Right kidney (tissue), 1 donor: ENCODE results near the gene PTPA.

Source experiments
- DNase-seq: peaks from one replicate; pipeline ENCODE4 v3.0.0-alpha.2; 2016

PTPA gene

DNA sequence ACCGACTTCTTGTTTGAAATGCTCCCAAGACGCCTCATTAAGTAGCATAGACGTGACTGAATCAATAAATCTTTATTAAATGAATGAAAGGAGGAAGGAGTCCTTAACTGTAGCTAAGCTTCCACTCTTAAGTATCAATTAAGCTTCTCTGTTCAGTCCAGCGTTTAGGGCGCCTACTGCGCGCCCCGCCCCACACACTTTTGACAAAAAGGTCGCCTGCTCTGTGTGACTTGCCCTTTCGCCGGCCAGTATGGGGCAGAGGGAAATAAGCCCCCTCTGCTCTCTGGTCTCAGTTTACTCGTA is 31.0 kb upstream of the PTPA start:
- DNase-seq = no peak

DNA sequence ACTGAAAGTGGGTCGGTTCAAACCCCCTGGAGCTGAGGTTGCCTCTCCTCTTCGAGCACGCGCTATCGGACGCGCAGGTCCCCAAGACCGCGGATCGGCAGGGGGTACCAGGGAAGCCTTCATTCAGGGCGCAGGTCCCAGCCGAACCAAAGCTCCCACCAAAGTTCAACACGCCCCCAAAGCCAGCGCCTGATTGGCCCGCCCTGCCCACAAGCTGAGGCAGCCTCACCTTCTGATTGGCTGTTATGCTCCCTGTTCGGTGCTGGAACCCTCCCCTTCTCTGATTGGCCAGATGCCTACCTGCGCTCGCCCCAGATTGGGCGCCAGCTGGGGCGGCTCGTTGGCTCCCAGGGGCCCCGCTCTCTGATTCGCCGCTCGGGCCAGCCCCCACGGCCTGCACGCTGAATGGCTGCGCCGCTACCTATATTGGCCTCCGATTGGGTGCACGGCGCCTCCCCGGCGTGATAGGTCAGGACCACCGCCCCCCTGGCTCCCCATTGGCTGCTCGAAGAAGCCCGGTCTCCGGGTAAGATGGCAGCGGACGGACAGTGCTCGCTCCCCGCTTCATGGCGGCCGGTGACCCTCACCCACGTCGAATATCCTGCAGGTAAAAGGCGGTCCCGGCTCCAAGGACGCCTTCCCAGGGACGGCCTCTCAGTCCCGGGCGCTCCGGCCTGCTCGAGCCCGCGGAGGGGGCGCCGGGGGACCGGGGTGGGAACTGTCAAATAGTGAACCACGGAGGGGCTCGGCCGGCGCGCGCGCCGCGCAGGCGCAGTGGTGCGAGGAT is 30.4 kb upstream of the PTPA start, which contains the start of gene DOLPP1:
DOLPP1 (plus strand) TSS at position 511 of the 787 bp plus-strand sequence; CDS start at position 532, 21 bp downstream.
- DNase-seq = peak; percentile 97

DNA sequence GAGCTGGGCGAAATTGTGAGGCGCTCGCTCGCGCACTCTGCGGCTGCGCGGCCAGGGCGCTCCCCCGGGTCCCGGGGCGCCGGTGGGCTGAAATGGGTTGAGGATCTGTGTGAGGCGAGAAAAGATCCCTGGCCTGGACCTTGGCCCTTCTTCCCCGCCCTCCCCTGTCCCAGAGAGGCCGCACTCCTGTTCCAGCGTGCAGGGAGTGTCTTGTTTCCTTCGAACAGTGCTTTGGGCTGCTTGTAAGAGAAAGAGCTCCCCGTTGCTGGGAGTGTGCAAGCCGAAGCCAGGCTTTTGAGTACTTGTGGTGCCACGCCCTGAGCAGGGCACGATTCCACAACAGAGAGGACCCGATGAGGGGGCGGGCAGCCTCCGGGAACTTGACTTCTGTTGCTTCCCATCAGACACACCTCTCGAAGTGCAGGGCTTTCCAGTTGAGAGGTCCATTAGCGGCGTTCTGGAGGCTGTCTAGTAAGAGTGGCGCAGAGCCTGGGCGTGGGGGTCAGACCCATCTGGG is 29.8 kb upstream of the PTPA start:
- DNase-seq = no peak

DNA sequence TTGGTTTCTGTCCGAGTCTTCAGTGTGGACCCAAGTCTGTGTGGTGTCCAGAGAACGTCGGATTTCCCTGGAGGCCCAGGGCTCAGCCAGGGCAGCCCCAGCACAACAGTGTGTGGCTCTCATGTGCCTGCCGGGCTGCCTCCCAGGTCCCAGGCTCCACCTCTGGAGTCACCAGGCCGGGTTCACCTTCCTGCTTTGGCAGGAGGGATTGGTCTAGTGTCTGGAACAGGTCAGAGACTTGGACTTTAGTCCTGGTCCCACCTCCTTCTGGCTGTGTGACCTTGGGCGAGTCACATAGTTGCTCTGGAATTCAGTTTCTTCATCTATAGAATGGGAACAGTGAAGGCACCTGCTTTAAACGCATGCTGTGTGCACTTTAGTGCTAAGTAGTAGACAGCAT is 27.1 kb upstream of the PTPA start:
- DNase-seq = no peak

DNA sequence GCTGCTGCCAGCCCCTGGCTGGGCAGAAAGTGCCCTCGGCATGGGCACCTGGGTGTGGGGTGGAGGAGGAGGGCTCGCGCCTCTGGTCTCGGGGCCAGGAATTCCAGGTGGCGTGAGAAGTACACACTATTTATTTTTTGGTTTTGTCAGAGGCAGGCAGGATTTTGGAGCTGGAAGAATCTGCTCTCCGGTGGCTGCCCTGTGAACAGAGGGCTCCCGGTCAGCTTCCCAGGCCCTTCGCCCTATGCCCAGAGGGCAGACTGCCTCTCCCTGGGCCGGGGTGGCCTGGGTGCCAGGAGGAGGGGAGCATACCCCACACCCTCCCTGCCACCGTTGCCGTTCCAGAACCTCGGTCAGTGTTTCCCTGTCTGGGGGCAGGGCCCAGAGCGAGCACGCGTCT is 22.0 kb upstream of the PTPA start:
- DNase-seq = no peak

DNA sequence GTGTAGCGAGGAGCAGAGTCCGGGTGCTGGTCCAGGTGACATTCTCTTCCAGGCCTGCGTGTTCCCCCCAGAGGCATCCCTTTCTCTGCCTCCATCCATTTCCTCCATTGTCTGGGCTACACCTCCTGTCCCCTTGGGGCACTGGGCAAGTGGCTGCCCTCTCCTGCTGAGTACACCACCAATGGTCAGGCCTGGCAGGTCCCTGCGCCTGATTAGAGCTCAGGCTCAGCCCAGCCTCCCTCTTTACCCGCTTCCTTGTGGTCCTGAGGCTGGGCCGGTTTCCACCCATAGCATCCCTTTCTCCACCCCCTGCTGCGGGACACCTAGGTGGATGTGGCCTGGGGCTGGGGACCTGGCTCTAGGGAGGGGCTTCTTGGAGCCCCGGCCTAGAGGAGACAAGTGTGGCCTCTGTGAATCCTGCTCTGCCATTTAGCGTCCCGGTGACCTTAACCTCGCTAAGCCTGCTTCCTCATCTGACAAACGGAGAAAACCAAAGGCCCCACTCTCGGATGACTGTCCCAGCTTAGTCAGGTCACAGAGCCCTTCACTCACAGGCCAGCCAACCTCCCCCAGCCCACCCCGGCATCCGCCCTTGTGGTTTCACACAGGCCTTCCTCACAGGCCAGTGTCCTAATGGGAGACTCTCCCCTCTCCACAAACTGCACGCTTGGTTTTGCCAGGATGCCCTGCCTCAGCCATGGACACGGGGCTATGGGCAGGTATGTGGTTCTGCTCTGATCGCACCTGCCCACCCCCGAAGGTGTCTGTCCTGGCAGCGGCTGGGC is 17.4 kb upstream of the PTPA start:
- no peak for DNase-seq

DNA sequence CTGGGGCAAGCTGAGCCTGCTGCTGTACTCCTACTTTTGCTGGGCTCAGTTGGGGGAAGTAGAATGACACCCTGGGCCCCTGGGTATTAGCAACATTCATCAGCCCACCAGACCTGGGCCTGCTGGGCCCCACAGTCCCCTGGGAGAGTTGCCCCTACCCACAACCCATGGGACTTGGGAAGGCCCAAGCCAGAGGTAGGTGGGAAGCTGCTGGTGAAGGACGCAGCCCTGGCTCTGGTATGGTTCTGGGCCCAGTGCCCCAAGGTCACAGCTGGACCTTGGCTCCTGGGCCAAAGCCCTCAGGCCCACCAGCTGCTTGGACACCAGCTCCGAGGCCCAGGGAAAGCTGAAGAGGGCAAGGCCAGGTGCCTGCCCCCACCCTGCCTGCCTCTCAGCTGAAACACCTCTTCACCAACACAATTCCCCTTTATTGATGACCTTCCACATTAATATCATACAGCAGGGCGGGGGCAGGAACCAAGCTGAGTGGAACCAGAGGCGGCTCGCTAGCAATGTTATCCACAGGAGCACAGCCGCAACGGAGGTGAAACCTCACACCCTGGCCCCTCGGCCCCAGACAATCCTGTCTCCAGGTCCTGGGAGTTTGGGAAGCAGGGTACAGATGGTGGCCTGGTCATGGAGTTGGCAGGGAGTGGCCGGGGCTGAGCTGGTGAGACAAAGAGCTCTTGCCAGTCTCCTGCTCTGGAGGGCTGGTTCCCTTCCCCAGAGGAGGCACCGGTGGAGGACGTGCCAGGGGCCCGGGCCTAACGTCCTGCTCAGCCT is 16.6 kb upstream of the PTPA start:
- no peak for DNase-seq

DNA sequence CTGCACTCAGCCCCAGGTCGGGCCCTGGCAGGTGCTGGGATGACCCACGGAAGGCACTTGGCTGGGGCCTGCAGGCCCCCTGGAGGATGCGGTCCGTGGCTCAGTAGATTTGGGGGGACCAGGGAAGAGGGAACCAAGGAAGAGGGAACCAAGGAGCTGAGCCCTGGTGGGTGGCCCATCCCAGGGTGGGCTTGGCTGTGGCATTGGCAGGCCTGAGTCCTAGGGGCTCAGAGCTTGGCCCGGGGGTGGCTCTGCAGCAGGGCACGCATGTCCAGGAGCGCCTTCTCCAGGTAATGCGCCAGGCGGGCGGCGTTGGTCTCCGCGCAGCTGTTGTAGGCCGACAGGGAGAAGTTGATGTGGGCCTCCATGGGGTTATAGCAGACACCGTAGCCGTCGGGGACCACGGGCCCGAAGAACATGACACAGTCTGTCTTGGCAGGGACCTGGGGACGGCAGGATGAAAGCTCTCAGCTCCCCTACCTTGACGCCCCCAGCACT is 16.0 kb upstream of the PTPA start:
- DNase-seq = no peak

DNA sequence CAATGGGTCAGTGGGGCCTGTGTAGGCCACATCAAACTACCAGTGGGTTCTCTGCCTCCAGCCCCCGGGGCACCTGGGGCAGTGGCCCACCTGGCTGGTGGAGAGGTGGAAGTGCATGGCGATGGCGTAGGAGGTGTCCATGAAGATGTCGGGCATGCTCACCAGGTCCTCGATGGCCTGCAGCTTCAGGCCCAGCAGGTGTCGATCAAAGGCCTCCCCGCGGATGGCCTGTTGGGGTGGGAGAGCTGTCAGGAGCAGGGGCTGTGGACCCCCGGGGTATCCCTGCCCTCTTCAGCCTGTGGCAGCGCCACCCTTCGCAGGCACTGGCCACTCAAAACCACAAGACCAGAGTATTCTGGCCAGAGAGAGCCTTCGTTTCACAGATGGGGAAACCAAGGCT is 15.3 kb upstream of the PTPA start:
- DNase-seq = no peak

DNA sequence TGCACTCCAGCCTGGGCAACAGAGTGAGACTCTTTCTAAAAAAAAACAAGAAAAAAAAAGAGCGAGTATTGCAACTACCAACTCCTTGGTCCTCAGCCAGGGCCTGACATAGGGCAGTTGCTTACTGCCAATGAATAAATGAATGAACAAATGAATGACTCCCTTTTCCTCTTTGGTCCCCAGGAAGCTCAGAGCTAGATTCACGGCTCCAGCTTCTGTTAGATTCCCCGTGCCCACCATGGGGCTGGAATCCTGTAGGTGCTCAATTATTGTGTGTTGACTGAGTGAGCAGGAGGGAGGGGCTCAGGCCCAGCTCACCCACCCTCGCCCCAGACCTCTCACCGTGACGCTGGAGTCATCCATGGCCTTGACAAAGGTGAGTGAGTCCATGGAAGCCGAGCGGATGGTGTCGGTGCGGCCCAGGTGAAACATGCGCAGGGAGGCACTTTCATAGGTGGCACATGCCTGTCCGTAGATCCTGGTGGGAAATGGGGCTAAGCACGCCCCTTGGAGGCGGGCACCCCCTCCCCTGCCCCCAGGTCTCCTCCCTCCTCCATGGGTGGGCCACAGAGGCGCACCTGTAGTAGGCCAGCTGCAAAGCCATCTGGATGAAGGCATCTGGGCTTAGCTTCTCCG is 13.4 kb upstream of the PTPA start:
- DNase-seq = no peak

DNA sequence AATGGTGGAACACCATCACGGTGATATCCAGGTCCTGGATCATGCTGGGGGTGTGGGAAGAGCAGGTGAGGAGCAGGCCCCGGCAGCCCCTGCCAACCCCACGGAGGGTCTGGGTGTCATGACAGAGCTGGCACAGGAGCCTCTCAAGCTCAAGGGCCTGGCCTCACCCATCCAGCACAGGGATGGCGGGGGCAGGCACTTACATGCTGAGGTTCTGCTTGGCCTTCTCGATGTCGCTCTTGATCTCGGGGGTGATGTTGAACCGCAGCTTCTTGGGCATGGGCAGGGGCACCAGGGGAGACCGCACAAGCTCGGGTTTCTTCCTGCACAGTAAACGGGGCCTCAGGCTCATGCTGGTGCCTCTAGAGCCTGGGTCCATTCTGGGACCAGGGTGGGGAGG is 12.9 kb upstream of the PTPA start:
- DNase-seq = no peak

DNA sequence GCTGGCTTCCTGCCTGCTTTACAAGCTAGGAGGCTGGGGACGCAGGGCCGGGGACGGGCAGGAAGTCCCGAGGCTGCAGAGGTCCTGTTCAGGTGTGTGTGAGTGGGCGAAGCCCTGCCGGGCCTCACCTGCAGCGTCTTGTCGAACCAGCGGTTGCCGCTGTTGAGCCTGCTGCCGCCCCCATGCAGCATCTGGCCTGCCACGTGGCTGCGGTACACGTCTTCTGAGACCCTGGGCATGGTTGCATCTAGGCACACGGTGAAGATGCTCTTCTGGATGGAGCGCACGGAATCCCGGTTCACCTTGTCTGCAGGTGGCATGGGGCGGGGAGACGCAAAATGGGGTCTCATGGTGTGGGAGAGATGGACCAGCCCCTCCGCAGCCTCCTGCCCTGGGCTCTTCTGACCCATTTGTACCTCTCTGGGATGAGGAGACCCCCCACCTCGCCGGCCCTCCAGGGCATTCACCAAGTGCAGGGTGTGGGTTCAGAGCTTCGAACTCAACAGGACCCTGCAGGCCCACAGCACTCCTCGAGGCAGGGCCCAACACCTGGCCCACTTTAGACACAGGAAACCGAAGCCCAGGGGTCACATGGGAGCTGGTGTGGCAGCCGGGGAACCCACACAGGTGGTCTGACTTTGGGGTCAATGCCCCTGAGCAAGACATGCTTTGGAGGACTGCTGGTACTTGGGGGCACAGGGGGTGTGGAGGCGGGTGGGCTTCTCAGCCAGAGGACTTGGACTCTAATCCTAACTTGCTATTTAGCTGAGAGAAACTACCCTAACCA is 10.6 kb upstream of the PTPA start:
- DNase-seq = no peak

DNA sequence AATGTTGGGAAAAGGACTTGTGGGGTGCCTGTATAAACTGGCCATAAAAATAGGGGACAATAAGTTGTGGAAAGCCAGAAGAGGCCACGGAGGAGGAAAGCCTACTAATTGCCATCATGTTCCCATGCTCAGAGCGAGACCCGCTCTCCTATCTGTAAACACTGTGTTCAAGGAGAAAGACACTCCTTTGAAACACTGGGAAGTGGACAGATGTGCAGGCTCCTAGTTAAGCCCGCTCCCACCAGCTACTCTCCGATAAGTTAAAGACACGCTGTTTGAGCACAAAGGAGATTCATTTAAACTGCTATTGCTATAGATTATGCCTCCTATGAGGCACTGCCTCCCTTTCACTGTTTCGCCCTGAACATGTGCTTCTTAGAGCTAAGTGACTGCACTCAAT is 9.9 kb upstream of the PTPA start:
- no peak for DNase-seq

DNA sequence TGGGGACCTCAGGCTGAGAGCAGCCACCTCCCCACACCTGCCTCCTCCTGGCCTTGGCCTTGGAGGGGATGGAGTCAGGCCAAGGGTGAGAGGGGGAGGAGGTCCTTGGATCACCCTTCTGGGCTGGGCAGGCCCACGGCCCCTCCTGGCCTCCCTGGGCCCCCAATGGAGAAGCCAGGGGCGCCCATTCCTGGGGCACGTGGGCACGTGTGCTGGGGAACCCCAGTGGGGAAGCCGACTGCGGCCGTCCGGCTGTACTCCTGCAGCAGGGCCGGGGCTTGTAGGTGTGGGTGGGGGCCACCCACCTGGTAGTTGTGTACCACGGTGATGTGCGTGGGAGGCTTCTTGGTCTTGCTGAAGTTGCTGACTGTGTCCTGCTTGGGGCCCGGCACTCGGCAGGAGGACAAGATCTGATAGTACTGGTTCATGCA is 9.1 kb upstream of the PTPA start:
- no peak for DNase-seq

DNA sequence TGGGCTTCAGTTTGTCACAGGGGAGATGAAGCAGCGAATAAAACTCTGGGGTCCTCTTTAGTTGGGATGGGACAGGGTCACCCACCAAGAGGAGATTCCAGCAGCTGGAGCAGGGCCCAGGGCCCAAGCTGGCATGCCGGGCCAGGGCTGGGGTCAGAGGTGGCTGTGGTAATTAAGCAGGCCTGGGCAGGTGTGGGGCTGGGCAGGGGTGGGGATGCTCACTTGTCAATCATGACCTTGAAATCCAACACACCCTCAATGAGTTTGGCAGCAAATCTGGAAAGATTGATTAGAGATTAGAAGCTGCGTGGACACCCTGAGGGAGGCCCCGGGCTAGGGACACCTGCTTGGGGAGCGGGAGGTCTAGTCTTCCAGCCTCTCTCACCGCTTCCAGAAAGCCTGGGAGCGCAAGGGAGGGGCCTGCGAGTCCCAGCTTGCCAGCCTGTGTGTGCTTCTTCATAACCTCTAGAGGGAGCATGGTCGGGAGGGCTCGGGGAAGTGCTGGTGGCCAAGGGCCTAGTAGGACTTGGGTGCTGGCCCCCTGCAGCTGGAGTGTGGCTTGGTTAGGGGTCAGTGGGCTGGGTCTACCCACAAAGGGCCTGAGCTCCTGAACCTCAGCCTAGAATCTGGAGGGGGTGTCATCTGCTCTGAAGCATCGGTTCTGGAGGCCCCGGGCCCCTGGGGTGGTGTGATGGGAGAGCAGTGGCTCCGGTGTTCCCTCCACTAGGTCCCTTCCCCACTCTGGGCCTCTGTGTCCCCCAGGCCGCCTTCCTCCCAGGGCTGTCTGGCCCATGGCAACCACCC is 8.2 kb upstream of the PTPA start:
- DNase-seq = peak; percentile 34

DNA sequence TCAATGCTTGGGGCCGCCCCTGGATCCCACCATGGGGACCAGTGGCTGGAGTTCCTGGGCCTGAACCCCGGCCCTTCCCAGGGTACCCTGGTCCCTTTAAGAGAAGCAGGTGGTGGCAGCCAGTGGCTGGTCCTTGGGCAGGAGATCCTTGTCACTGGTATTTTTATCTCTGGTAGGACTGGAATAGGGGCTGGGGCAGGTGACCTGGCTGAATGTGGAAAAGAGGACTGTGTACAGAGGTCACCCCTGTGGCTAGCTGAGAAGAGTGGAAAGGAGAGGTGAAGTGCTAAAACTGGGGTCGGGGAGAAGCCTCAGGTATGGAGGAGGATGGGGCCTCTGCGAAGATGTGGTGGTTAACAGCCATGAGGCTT is 7.6 kb upstream of the PTPA start:
- DNase-seq = no peak

DNA sequence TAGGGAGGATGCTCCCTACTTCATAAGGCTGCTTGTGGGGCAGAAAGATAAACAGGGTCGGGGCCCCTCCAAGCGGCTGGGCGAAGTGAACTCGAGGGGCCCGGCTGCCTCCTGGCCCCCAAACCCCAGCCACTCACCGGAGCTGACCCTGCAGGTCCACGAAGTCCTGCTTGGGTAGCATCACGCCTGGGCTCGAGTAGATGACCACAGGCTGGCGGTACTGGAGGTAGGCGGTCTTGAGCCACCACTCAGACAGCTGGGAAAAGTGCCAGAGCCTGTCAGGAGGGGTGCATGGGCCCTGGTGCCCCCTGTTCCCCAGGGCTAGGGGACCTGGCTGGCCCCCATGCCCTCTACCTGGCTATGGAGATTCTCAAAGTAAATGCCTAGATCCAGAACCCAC is 7.2 kb upstream of the PTPA start:
- DNase-seq = no peak

DNA sequence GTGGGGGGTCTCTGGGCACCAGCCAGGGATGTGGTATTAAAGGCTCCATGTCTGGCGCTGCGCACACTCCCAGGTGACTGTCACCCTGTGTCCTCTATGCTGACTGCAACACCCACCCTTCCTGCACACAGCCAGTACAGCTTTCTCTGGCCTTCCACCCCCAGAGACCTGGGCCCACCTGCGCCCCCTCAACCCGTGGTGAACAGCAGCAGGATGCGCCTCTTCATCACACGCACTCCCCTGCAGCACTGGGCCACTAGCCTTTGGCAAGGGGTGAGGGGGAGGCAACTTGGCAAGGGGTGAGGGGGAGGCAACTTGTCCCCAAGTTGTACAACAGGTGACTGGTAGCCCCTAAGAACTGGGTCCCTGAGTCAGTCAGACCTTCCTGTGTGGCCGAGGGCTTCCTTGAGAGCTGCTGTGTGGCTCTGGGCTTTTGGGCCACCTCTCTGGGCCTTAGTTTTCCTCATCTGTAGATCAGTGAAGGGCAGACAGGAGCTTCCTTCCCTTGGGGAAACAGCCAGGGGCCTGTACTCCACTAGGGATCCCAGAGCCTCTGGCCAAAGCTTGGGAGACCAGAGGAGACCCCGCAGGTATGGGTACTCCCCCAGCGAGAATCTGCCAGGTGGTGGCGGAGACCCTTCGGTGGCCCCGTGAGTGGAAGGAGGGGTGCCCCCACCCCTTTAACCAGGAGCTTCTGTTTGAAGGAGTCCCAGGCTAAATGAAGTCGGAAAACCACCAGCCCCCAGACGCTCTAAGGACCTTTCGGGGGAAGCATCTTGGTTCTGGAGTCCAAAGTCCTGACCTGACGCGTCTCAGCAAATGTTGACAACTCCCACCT is 5.1 kb upstream of the PTPA start:
- DNase-seq = no peak

DNA sequence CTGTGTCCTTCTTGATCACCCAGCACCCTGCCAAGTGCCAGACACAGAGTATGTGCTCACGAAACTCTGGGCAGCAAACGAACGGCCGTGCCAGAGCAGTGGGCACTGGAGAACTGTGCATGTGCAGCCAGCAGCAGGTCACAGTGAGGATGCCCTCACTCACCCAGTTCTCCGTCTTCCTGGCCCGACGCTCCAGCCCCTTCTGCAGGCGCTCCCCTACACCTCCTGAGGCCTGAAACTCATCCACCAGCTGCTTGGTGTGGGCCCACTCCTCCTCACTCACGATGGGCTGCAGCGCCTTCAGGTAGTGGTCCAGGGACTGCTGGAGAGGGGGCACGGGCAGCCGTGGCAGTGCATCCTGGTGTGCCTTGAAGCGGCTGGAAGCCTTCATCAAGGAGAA is 3.6 kb upstream of the PTPA start:
- no peak for DNase-seq
